NCI-H524 treated with DMSO at 0.1 percent for 48 hours (cell line): Measurements from ENCODE around the gene GPC6.
A peak's percentile ranks its signal among the peaks of the same experiment; 100 is the strongest.

ENCODE experiments used
- DNase-seq: peaks from one replicate; lab custom pipeline; 2025; lab: John Stamatoyannopoulos, UW

Gene GPC6

DNA sequence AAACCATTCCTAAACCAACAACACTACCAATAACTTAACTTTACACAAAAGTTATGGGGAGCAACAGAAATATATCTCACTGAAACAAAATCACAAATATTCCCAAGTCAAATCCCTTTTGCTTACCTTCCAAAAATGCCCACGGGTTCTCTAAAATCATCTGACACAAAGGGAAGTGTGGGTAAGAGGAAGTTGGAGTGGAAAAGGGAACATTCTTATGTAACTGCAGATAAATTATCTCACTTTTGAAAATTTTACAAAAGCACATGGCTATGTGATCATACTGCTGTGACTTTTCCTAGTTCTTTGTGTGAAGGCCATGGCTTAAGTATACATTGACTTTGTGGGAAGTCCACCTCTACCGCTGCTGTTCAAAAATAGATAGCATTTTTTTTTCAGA, 350.5 kb downstream of the GPC6 start:
- DNase-seq = no peak

DNA sequence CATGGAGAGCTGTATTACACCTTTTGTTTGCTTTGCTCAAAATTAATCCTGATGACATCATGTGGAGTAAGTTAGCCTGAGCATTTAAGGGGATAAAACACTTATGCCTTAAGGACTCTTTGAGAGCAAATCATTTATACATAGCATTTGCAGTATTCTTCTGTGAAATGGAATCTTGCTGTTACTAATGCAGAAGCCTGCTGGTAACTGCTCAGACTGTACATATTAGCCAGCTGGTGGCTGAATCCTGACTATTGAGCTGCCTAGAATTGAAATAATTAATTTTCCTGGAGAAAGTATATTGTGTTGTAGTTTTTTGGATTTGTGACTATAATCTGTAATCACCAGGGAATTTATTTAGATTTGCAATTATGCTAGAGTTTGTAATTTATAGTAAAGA, 363.2 kb downstream of the GPC6 start:
- DNase-seq = peak; percentile 64

DNA sequence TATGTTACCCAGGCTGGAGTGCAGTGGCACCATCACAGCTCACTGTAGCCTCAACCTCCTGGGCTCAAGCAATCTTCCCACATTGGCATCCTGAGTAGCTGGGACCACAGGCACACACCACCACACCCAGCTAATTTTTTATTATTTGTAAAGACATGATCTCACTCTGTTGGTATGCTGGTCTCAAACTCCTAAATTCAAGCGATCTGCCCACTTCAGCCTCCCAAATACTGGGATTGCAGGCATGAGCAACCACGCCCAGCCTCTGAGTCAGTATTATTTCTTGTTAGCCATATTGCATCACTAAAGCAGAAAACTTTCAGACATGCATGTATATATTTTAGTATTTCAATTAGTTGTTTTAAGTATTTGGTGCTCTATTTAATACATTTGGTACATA, 376.4 kb downstream of the GPC6 start:
- DNase-seq = no peak

DNA sequence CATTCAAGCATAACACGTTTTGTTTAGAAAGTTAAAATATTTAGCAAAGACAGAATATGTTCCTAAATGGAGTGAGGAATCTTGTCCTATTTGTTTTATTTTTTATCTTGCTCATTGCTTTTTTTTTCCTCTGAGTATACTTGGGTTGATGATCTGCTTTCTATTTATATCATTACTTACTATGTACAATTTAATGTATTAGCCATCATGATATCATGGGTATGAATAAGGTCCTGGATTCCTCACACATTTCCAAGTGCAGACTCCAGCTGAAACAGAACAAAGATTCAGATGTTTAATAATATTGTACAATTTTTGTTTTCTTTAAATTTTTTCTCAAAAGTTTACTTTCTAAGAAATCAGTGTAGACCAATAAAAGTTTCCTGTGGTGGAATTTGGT, 388.2 kb downstream of the GPC6 start:
- no peak for DNase-seq

DNA sequence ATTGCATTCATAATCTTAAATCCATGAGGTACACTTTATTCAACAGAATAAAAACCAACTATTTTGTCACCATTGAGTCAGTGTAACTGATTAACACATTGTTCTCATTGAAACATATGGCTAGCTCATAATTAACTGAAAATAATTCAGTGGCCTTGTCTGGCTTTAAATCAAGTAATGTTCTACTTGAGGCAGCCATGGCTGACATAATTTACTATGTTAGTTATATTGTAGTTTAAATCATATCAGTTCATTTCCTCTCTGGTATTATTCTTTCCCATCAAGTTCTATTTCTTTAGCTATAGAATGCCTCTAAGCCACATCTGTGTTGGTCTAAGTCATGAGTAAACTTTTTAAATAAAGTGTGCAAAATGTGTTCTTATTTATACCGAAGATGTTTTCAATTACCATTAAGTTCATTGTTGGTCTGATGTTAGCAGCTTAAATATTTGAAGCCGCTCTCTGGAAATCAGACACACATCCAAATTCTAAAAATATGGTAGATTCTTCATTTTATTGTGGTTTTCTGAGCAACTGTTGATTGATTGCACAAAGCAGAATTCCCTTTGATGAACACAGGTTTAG, 393.7 kb downstream of the GPC6 start:
- DNase-seq = no peak

DNA sequence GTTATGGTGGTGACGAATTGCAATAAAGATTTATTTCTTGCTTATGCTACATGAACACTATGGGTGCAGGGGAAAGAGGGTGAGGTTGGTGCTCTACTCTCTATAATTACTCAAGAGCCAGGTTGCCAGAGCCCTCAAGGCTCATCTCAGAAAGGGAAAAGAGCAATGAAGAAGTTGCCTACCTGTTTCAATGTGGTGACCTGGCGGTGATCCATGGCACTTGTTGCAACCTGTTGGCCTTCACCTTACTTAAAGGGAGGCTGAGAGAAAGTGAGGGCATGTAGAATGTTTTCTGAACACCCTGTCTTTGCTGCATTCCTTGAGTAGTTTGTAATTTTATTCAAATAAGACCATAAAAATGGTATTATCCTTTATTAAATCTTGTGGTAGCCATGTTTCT, 394.4 kb downstream of the GPC6 start:
- no peak for DNase-seq

DNA sequence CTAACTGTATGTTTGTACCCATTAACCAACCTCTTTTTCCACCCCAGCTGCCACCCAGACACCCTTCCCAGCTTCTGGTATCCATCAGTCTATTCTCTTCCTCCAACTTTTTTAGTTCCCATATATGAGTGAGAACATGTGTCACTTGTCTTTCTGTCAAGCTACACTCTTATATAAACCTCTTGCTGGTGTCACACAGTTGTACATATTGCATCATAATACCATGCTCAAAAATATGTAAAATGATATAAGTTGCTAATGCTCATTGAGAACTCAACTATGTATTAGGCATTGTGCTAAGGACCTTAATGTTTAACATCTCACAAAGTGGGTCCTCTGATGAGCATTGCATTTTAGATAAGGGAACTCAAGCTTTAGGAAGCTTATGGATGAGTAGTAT, 395.4 kb downstream of the GPC6 start:
- DNase-seq = no peak

DNA sequence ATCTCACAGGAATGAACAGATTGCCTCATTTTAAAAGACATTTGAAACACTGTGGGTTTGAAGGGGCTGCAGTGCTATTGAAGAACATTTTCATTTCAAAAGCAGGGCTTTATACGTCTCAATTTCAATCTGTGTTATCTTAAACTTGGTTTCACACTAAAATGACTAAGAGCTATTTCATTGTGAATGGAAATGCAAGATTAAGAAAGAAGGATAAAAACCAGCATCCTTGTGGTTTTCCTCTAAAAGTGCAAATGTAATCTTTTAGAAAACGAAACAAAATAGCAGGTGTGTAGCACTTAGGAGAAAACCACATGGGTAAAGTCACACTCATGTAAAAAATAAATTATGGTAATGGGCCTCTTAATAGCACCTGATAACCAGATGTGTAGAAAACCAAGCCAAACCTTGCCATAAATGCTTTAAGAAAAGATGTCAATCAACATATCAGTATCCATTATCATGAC, 397.7 kb downstream of the GPC6 start:
- peak; percentile 62 for DNase-seq

DNA sequence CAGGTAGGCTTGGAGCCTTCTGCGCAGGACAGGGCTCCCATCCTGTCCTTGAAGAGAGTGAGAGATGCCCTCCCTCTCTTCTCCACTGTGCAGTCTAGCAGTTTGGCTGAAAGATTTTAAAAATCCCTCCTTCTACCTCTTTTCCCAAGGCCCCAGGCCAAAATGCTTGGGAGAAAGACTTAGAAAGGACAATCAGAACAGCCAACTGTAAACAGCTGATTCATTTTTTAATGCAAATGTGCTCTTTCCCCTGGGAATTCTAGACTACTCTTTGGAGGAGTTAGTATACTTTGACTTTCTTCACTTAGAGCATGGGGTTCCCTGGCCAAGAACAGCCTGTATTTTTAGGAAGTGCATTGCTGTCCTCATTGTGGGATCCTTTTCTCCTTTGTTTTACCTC, 398.9 kb downstream of the GPC6 start:
- no peak for DNase-seq

DNA sequence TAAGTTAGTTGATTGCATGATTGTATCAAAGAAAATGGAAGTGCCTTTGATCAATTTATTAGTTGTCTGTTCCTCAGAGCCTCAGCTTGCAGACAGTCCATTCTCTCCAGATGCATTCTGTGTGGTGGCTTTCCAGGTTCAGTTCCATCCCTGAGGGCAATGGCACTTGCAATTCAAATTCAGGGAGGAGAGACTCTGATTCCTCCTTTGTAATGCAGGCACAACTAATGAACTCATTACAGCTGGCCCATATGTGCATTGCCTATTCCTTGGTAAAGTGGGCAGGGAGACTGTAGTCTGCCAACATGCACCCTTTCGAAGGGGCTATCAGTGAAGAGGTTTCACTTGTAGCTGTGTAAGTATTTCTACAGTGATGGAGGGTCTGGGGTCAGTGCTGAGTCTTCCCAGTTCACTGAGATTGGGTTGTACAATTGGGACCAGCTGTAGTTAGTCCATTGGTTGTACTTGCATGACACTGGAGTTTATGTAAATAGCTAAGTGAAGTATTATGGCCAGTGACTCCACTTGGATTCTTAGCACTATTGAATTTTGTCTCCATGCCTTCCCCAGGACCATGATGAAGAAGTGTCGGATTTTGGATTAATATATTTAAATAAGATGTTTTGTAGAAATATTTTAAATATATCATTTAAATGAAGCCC, 401.7 kb downstream of the GPC6 start:
- no peak for DNase-seq

DNA sequence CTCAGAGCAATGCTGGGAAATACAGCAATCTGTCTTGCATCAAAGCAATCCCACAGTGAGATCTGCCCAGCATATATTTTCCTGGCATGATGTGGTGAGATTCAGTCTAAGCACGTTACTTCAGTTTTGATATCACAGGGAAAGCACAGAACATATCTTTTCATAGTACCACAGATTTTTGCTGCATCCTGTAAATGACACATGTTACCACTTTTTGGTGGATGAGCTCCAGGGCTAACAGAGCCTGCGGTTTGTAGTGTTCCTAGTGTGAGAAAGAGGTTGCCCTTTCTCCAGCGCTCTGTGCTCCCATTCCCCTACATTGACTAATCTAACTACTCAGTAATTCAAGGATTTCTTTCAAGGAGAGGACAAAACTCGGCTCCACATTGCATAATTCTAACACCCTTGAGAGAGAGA, 409.0 kb downstream of the GPC6 start:
- DNase-seq = no peak

DNA sequence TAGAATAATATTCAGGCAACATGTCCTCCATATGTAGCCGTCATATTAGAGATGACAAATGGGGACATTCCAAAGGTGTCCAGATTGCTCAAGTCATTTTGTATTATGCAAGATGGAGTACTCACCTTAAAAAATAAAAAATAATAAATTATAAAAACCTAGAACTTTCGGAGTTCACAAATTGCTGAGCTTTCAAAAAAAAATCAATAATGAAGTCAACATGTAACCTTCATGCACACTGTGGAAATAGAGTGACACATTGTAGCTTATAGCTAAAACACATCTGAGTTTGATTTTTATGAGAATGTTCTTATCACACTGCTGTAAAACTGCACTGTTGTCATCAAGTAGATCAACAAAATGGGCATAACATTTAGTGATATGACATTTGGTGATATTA, 411.2 kb downstream of the GPC6 start:
- no peak for DNase-seq

DNA sequence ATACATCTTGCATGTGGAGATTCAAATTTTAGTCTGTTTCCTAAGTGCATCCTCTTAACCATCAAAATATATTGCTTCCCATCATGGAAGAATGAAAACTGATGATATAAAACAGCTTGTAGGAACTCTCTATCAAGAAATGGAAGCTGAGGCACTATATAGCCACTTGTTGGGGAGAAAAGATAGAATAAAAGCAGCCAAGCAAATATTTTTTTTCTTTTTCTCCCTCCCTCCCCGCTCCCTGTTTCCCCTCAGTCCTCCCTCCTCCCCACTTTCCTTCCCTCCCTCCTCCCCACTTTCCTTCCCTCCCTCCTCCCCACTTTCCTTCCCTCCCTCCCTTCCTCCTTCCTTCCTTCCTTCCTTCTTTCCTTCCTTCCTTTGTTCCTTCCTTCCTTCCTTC, 413.8 kb downstream of the GPC6 start:
- DNase-seq = no peak

DNA sequence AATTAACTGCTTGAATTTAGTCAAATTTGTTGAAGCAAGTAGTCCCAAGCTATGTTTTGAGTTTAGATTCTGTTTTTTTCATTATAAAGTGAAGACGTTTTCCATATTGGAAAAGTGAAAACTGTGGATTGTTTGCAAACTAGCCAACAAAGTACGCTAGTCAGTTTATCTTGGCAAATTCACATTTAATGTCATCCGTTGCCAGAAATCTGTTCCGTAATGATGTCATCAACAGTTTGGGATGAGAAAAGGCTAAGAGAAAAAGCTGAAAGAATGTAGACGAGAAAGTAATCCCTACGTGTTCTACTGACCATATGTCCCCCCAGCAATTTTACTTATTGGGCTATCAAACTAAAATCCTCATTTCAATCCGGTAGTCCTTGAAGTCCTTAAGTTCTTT, 419.6 kb downstream of the GPC6 start:
- DNase-seq = no peak

DNA sequence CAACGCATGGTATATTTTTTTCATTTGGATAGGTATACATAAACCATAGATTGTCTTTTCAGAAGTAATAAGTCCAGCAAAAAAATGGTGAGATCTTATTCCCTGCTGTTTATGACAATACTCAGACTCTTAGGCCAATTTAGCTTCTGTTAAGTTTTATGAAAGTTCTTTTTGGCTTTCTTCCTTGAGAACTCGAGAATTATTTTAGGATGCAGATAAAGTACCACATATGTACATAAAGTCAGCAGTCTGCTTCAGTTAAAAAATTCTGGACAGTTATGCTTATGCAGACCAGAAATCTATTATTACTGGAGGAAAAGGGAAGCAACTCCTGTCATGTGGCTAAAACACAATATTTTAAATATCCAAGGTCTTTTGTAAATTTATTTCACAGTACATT, 422.9 kb downstream of the GPC6 start:
- no peak for DNase-seq

DNA sequence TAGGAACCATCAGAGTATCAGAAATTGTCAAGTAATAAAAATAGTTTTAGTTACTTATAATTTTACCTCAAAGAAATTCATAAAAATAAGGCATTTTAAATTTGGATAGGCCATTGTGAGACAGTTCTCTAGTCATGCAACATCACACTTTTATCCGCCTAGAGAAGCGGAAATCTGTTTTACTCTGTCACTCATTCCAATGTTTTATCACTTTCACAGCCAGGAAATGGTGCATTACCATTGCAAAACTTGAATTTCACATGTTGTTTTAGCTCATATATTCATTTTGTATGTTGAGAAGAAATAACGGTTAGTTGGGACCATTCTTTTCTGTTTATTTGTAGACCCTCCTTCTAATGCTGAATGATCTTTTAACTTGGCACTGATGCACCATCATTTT, 427.2 kb downstream of the GPC6 start:
- no peak for DNase-seq

DNA sequence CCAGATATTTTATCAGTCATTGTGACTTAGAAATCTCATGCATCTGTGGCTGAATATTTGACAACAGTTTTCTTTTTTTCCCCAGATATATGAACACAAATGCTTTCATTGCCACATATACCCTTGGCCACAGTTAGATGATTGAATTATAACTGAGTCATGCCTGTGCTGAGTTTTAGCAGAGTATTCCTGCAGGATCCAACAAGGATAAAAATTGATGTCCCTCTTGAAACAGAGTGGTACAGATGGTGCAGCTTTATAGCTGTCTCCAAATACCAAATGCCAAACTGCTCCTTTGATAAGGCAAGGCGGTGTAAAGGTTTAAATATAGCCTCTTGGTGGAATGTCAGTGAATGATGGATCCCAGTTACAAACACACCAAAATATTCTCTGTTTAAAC, 428.5 kb downstream of the GPC6 start:
- no peak for DNase-seq

DNA sequence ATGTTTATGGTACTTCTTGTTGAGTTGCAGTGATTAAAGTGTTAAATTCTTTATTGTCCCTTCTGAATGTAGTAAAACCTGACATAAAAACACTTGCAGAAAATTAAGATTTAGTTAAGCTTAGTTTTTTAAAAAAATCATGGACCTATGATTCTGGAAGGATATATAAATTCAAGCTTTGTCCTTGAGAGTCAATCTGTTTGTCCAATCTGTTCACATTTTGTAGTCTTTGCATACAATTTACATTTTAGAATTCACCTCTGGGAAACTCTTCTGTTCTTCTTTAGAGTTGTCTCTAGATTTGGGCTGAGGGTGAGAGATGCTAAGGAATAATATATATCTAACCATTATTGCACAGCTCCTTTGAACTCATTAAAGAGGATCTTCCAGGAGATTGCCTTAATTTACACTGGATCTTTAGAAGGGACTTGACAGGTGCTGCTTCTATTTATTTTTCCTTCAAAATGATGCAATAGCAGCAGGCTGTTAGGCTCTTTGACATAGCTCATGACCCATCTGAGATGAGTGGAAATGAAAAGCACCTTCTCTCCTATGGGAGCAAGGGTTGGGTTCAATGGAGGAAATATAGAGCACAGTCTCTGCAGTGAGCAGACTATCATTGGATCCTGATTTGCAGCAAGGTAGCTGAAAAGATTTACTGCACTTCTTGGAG, 433.9 kb downstream of the GPC6 start:
- DNase-seq = no peak

DNA sequence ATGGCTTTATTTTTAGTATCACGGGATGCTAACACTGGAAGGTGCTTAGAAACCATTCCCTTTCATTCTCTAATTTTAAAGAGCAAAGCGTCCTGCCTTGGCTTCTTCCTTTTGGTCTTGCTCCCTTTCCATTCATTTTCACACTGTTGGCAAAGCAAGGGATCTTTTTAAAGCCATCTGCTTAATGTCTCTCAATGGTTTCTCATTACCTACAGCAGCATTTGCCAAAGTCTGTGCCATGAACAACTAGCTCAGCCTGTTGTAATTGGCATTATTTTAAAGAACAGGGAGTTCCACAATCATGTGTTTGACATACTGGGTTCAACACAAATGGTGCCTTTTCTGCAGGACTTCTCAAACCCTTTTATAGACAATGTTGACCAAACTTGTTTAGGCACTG, 444.3 kb downstream of the GPC6 start:
- no peak for DNase-seq

DNA sequence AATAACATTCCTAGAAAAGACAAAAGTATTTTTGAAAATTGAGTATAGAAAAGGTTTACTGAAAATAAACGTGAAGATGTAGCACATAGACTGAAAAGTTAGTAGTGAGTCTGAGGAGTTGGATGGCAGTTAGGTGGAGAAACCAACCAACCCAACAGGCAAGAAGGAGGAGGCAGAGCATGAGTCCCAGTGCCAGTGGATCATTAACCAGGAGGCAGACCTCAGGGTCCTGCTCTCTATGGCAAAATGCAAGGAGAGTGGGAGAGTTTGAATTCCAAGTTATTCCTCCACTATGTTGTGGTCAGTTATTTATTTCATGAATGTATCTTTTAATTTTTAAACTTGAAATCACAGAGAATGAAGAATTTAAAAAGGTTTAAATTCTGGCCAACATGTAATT, 446.4 kb downstream of the GPC6 start:
- DNase-seq = no peak

DNA sequence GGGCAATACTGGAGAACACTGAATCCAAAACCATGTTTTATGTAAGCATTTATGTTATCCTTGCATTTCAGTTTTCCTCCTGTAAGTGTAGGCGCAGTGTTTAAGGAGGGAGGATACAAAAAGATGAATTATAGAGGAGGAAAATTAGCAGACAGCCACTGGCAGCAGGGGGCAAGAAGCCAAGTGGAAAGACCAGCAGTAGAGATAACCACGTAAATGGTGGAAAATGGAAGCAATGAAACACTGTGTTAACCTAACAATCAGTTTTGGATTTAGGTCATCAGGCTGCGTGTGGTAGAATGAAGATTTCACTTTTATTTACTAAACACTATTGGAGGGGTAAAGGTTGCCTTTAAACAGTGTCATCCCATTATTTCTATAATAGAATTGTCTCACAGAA, 447.3 kb downstream of the GPC6 start:
- DNase-seq = no peak

DNA sequence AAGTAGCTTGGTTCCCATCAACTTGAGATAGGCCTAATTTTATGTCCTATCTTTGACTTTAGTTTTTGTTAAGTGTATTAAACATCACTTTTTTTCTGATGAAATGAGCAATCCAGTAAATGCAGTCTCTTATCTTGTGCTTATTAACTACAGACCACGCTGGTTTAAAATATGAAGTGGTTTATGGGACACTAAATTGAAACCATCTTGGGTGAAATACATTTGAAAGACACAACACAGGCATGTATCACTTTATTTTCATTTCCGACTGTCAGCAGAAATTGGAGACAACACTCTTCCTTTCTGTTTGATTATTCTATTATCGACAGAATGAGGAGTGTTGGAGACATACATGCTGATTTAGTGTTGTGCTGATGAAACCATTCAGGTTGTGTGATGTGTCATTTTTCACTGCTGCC, 447.7 kb downstream of the GPC6 start:
- no peak for DNase-seq

DNA sequence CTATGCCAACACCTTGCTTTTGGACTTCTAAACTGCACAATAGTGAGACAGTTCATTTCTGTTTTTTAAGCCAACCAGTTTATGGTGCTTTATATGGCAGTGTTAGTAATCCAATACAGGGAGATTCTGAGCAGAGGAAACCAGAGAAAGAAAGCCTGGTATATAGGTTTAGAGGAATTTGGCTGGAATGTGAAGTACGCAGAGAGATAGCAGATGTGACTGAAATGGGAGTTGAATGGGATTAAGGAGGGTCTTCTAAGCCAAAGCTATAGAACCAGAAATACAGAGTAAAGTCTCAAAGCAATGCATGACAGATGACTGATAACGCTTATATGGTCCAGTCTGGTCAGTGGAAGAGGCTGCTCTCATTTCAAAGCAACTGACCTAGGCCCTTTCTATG, 453.7 kb downstream of the GPC6 start:
- DNase-seq = no peak

DNA sequence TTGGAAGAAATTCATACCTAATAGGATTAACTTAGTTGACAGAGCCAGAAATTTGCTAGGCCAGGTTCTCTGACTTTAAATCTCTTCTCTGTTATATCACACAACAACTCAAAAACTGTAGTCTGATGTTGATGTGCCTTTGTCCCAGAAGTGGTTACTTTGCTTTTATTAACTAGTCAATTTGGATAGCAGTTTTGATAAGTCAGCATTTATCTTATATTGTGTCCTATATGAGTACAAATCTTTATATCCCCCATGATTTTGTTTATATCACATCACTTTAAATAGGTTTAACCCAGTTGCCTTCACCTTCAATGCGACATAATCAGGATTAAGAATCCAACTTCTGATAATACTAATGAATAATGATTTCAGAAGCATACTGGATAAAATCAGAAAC, 459.3 kb downstream of the GPC6 start:
- DNase-seq = no peak
